NCI-H1436 (cell line): ENCODE measurements around the gene IKZF1.

Experiments
- DNase-seq: peaks from one replicate; lab custom pipeline; 2025; lab: John Stamatoyannopoulos, UW

IKZF1 gene

GRCh38 chr7:50304129-50304910 is at the start of gene IKZF1:
TSS of gene IKZF1 (plus strand) at chr7:50304716. CDS start at chr7:50319062, 14,346 bp downstream.
- DNase-seq: peak; percentile 21

- DNase-seq: no peak
Measured at GRCh38 chr7:50261593-50261992, 42.9 kb upstream of the IKZF1 start.

- DNase-seq: no peak
Measured at GRCh38 chr7:50262446-50262845, 42.1 kb upstream of the IKZF1 start.

GRCh38 chr7:50262916-50263690 is 41.4 kb upstream of the IKZF1 start:
- DNase-seq: no peak

GRCh38 chr7:50264908-50265307 is 39.6 kb upstream of the IKZF1 start:
- DNase-seq: no peak

- no peak for DNase-seq
Measured at GRCh38 chr7:50265968-50266634, 38.4 kb upstream of the IKZF1 start.

- DNase-seq: no peak
Measured at GRCh38 chr7:50266635-50267386, 37.7 kb upstream of the IKZF1 start.

- no peak for DNase-seq
Measured at GRCh38 chr7:50267525-50268041, 36.9 kb upstream of the IKZF1 start.

- no peak for DNase-seq
Measured at GRCh38 chr7:50268223-50268622, 36.3 kb upstream of the IKZF1 start.

- DNase-seq: no peak
Measured at GRCh38 chr7:50268990-50269389, 35.5 kb upstream of the IKZF1 start.

GRCh38 chr7:50270531-50271018 is 33.9 kb upstream of the IKZF1 start:
- DNase-seq: no peak

GRCh38 chr7:50272808-50273207 is 31.7 kb upstream of the IKZF1 start:
- no peak for DNase-seq

GRCh38 chr7:50273301-50273700 is 31.2 kb upstream of the IKZF1 start:
- DNase-seq: no peak

- no peak for DNase-seq
Measured at GRCh38 chr7:50273870-50274269, 30.6 kb upstream of the IKZF1 start.

- DNase-seq: no peak
Measured at GRCh38 chr7:50274361-50274760, 30.2 kb upstream of the IKZF1 start.

- no peak for DNase-seq
Measured at GRCh38 chr7:50275430-50275829, 29.1 kb upstream of the IKZF1 start.

- DNase-seq: no peak
Measured at GRCh38 chr7:50276483-50276882, 28.0 kb upstream of the IKZF1 start.

- no peak for DNase-seq
Measured at GRCh38 chr7:50278120-50278519, 26.4 kb upstream of the IKZF1 start.

GRCh38 chr7:50281680-50282445 is 22.7 kb upstream of the IKZF1 start:
- DNase-seq: no peak

GRCh38 chr7:50282813-50283605 is 21.5 kb upstream of the IKZF1 start:
- no peak for DNase-seq
